Type B pancreatic cell (in vitro differentiated cells): Measurements from ENCODE around the gene HMGB1. TPM values are rescaled to one million over a fixed set of nuclear protein-coding genes. Genes with fewer than 3 reads are reported as not detected.

Experiments used
- DNase-seq: peaks from one replicate; pipeline ENCODE4 v3.0.0; 2021; ENCODE audit warnings: mixed read lengths; ENCODE audit not compliant: unreplicated experiment; ENCODE audit errors: extremely low spot score
- H3K27ac Mint-ChIP-seq: 2 replicates; pipeline ENCODE4 v1.8.0; 2021; ENCODE audit warnings: mild to moderate bottlenecking, mixed read lengths
- H3K27me3 Mint-ChIP-seq: 2 replicates; pipeline ENCODE4 v1.8.0; 2021; ENCODE audit warnings: mixed read lengths
- H3K36me3 Mint-ChIP-seq: 2 replicates; pipeline ENCODE4 v1.8.0; 2021; ENCODE audit warnings: mixed read lengths
- H3K4me1 Mint-ChIP-seq: one replicate; pipeline ENCODE4 v1.8.0; 2021; ENCODE audit warnings: mixed read lengths; ENCODE audit not compliant: unreplicated experiment
- H3K4me3 Mint-ChIP-seq: 2 replicates; pipeline ENCODE4 v1.8.0; 2021; ENCODE audit warnings: mild to moderate bottlenecking, mixed read lengths
- H3K9me3 Mint-ChIP-seq: 2 replicates; pipeline ENCODE4 v1.8.0; 2021; ENCODE audit warnings: mixed read lengths
- long read RNA-seq: library from polyadenylated mRNA; unstranded; transcript quantifications from one replicate; pipeline ENCODE4 v2.0.0, GENCODE V29; 2020
- total RNA-seq: library from RNA; stranded (reverse); gene quantifications from 2 replicates; pipeline ENCODE4 v1.2.1, GENCODE V29; 2021; ENCODE audit warnings: low replicate concordance
- TF ChIP-seq, protein P1 (sequence below): fragments of 200-600 bp; sonication (generic); conservative IDR thresholded peaks from 2 replicates; pipeline ENCODE4 v1.5.0; 2021; ENCODE audit warnings: antibody characterized with exemption, mild to moderate bottlenecking

Gene HMGB1
- total RNA-seq, result 312 and 576 TPM in 2 replicates
- long read RNA-seq, full-length matches to known transcripts, result 276 of 395 reads
- long read RNA-seq, partial matches to known transcripts, result 73 of 395 reads
- long read RNA-seq, other reads (novel, unspliced or antisense), result 46 of 395 reads

DNA sequence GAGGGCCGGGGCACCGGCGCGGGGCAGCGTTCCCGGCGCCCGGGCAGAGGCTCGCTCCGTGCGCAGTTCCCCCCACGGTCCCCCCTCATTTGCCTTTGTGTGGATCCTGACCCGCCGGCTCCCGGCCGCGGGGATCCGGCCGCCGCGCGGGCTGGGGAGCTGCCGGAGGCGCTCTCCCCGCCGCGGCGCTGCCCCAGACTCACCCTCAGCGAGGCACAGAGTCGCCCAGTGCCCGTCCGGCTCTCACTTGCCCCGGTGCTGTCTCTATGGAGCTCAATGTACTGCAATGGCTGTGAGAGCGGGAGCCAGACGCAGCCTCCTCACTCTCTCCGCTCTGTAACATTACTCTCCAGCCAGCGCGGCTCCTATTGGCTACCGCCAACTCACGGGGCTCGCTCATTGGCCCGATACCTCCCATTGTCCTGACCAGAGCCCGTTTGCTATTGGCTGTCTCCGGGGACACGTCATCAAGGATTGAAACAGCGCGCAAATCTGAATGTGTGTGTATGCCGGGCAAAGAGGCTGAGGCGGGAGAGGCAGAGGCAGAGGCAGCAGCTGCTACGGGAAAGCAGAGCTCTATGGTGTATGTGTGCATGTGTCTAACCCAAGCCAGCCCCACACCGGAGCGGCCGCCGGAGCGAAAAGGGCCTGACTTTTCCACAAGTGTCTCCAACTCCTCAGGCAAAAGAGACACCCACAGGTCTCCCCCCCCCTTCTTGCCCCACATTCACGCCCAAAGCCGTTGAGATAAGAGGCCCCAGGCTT is at the start of gene HMGB1:
Gene HMGB1 (minus strand): TSS at position 344 of the 765 bp plus-strand sequence. CDS start 2,256 bp downstream, outside the sequence.
- Mint-ChIP-seq H3K27ac (peak within 1 kb of the TSS; percentile 100), H3K9me3 (no peaks in the 10 kb centered on the region), H3K4me3 (peak within 1 kb of the TSS; percentile 98), H3K27me3 (peaks cover 4% of the 10 kb centered on the region), H3K36me3 (peaks cover 19% of the 10 kb centered on the region), H3K4me1 (peaks cover 13% of the 10 kb centered on the region)
- peak; percentile 95 for DNase-seq
- TF ChIP-seq, protein P1, sequence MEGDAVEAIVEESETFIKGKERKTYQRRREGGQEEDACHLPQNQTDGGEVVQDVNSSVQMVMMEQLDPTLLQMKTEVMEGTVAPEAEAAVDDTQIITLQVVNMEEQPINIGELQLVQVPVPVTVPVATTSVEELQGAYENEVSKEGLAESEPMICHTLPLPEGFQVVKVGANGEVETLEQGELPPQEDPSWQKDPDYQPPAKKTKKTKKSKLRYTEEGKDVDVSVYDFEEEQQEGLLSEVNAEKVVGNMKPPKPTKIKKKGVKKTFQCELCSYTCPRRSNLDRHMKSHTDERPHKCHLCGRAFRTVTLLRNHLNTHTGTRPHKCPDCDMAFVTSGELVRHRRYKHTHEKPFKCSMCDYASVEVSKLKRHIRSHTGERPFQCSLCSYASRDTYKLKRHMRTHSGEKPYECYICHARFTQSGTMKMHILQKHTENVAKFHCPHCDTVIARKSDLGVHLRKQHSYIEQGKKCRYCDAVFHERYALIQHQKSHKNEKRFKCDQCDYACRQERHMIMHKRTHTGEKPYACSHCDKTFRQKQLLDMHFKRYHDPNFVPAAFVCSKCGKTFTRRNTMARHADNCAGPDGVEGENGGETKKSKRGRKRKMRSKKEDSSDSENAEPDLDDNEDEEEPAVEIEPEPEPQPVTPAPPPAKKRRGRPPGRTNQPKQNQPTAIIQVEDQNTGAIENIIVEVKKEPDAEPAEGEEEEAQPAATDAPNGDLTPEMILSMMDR, result no peak

DNA sequence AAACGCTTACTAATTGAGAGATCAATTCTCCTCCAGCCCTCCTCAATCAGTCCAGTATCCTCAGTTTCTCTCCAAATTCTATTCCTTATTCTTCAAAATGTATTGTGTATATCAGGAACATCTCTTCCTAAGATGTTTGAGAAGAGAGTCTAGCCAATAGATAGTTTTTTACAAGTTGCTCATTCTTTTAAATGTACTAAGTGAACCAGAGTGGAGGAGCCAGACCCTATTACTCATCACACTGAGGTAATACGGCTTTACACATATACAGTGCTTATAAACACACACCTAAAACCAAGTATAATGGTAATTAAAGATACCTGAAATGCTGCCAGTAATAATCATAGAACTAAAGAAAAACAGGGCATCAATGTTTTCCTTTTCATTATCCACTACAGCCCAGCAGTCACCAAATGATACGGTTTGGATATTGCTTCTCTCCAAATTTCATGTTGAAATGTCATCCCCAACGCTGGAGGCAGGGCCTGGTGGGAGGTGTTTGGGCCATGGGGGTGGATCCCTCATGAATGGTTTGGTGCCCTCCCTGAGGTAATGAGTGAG is 45.2 kb upstream of the HMGB1 start:
- peaks cover 3% of the 10 kb centered on the region for H3K36me3 Mint-ChIP-seq
- no peaks in the 10 kb centered on the region for H3K27me3 Mint-ChIP-seq
- no peak for DNase-seq
- H3K4me3 Mint-ChIP-seq, result no peak overlapping the region
- no peaks in the 10 kb centered on the region for H3K4me1 Mint-ChIP-seq
- H3K9me3 Mint-ChIP-seq, result no peaks in the 10 kb centered on the region
- no peak overlapping the region for H3K27ac Mint-ChIP-seq
- TF ChIP-seq, protein P1, result no peak

DNA sequence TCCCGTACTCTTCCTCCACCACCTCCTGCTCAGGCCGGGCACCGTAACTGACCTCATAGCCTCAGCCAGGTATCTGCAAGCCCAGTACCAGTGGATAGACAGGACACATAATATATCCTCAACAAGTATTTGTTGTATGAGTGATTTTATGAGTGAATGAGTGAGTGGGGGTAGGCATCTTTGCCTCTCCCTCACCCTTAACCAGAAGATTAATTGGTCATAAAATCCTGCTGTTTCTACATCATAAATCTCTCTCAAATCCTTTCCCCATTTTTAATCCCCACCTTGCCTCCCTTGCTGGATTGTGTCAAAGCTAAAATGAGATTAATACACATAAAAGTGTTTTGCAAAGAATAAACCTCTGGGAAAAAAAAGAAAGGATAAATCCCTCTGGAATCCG is 44.4 kb upstream of the HMGB1 start:
- no peak overlapping the region for H3K4me3 Mint-ChIP-seq
- H3K36me3 Mint-ChIP-seq, result peaks cover 3% of the 10 kb centered on the region
- no peaks in the 10 kb centered on the region for H3K4me1 Mint-ChIP-seq

DNA sequence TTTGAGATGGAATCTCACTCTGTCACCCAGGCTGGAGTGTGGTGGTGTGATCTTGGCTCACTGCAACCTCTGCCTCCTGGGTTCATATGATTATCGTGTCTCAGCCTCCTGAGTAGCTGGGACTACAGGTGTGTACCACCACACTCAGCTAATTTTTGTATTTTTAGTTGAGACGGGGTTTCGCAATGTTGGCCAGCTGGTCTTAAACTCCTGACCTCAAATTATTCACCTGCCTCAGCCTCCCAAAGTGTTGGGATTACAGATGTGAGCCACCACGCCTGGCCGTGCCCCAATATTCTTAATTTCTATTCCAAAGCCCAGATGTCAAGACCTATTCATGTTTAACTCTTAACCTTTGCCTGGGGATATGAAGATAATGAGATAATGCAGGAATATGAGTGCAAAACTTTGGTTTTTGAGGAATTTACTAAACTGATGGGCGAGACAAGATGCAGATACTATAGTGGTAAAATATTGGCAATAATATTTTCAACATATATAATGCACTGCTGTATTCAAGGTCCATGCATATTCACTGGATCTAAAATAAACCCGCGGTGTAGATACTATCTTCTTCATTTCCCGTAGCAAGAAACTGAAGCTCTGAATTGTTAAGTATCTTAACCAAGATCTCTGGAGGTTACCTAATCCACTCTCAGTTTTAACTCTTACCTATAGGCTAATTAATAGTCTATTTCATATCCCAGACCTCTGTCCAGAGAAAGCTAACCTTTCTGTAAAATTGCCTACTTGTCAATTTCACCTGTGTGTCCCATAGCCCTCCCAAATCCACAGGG is 43.7 kb upstream of the HMGB1 start:
- Mint-ChIP-seq H3K9me3 (no peaks in the 10 kb centered on the region), H3K4me3 (no peak overlapping the region), H3K36me3 (peaks cover 3% of the 10 kb centered on the region), H3K27me3 (no peaks in the 10 kb centered on the region), H3K27ac (no peak overlapping the region), H3K4me1 (no peaks in the 10 kb centered on the region)
- TF ChIP-seq, protein P1, result no peak
- DNase-seq, result no peak

More for the DNA sequence above, 44.4 kb upstream of the HMGB1 start:
- no peak overlapping the region for H3K27ac Mint-ChIP-seq
- TF ChIP-seq, protein P1, result no peak
- no peaks in the 10 kb centered on the region for H3K27me3 Mint-ChIP-seq
- H3K9me3 Mint-ChIP-seq, result no peaks in the 10 kb centered on the region
- DNase-seq, result no peak

DNA sequence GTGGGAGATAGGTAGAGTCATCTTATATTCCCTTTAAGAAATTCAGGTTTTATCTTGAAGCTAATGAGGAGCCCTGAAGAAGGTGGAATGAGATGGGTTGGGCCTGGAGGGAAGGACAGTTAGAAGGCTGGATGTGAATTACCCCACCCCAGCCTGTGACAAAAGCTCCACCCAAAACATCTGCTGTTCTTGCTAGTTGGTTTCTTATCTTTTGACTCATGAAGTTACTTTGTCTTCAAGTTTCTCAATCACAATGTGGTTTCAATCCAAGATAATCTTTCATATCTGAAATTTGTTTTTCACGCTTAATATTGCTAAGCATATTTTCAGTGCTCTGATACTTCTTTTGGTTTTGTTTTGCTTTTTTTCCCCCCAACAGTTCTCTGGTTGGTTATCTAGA is 38.3 kb upstream of the HMGB1 start:
- TF ChIP-seq, protein P1, result no peak
- Mint-ChIP-seq H3K27me3 (no peaks in the 10 kb centered on the region), H3K4me3 (no peak overlapping the region), H3K9me3 (no peaks in the 10 kb centered on the region), H3K36me3 (peaks cover 3% of the 10 kb centered on the region), H3K27ac (no peak overlapping the region), H3K4me1 (no peaks in the 10 kb centered on the region)
- DNase-seq, result no peak
